Activated T-helper 17 cell treated with anti-CD3 and anti-CD28 coated beads, Interleukin-2, amount 50 U/mL, for 72 hours (primary cell): ENCODE results near the gene DNAH2. TPM values are rescaled to one million over a fixed set of nuclear protein-coding genes. Genes with fewer than 3 reads are reported as not detected.

Experiments used
- ATAC-seq: fragments of 150-1000 bp; cut with Tn5 transposase; replicated peaks from 2 replicates; pipeline ENCODE4 v1.10.0; 2021; ENCODE audit warnings: mild to moderate bottlenecking, moderate library complexity
- H3K27ac Mint-ChIP-seq: one replicate; pipeline ENCODE4 v1.8.0; 2022; ENCODE audit warnings: mixed read lengths
- H3K27me3 Mint-ChIP-seq: one replicate; pipeline ENCODE4 v1.8.0; 2022; ENCODE audit warnings: mixed read lengths
- H3K36me3 Mint-ChIP-seq: one replicate; pipeline ENCODE4 v1.8.0; 2022; ENCODE audit warnings: low read depth, mild to moderate bottlenecking, mixed read lengths
- H3K4me1 Mint-ChIP-seq: one replicate; pipeline ENCODE4 v1.8.0; 2022; ENCODE audit warnings: mixed read lengths
- H3K4me3 Mint-ChIP-seq: one replicate; pipeline ENCODE4 v1.8.0; 2022; ENCODE audit warnings: mild to moderate bottlenecking, mixed read lengths
- H3K9me3 Mint-ChIP-seq: one replicate; pipeline ENCODE4 v1.8.0; 2022; ENCODE audit warnings: mixed read lengths
- total RNA-seq, 2 donors: library from RNA; stranded (reverse); gene quantifications; one replicate each; pipeline ENCODE4 v1.2.3, GENCODE V29; 2022

Gene DNAH2
- total RNA-seq, 2 donors from 2014 or later = 0.06 TPM; not detected in 1

DNA sequence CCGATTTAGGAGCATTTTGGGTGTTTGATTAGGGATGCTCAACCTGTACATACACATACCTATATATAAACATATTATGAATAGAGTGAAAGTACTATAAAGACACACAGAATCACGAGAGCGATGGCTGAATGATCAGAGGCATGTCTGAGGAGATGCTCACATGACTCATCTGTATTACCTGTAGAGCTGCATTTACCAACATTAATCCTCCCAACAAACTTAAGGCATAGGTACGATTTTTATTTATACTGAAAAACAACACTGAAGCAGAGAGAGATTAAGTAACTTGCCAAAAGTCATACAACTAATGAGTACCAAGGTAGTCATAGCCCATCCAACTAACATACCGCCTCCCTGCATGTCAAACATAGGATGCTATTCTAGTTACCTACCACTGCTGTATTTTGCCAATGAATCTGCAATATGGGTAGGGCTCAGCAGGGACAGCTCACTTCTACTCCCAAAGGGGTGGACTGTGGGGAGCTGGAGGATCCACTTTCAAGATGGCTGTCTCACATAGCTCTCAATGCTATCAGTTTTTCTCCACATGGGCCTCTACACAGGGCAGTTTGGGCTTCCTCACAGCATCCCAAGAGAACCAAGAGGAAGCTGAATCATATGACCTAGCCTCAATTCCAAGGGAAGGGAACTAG is 147.6 kb downstream of the DNAH2 start:
- ATAC-seq = no peak
- H3K4me1 Mint-ChIP-seq = peaks cover 21% of the 10 kb centered on the region
- H3K27ac Mint-ChIP-seq = no peak overlapping the region
- H3K9me3 Mint-ChIP-seq = no peaks in the 10 kb centered on the region
- no peaks in the 10 kb centered on the region for H3K27me3 Mint-ChIP-seq
- no peak overlapping the region for H3K4me3 Mint-ChIP-seq
- H3K36me3 Mint-ChIP-seq = peaks cover 8% of the 10 kb centered on the region

DNA sequence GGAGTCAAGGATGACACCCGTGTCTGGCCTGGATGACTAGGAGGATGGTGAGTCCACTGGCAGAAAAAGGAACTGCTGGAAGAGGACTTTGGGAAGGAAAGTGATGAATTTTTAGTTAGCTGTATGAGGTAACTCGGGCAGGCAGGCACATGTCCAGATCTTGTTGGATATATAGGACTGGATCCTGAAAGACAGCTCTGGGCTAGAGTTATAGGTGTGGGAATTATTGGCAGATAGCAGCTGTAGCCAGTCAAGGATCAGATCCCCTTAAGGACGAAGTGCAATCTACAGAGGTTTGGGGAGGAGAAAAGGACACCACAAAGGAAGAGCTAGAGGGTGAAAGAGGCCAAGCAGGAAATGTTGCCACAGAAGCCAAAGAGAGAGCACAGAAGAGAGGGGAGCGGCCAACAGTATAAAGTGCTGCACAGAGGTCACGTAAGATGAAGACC is 150.4 kb downstream of the DNAH2 start:
- Mint-ChIP-seq H3K4me3 (peak overlapping the region; percentile 50), H3K36me3 (peaks cover 26% of the 10 kb centered on the region), H3K27me3 (no peaks in the 10 kb centered on the region), H3K4me1 (peaks cover 21% of the 10 kb centered on the region), H3K27ac (peak overlapping the region; percentile 73), H3K9me3 (no peaks in the 10 kb centered on the region)
- ATAC-seq = peak; percentile 55

DNA sequence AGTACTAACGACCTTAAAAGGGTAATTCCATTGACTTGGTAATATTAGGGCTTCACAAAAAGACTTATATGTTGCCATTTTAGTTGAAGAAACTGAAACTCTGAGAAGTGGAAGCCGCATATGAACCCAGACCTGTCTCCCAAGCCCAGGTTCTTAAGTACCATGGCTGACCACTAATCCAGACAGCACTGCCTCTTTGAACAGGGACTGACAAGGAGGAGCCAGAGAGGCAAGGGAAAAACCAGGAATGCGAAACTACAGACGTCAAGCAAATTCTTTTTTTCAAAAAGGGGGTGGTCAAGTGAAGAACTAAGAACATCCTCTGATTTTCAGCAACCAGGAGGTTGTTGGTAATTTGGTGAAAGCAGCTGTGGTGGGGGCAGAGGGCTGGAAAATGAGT is 155.5 kb downstream of the DNAH2 start:
- peaks cover 27% of the 10 kb centered on the region for H3K4me1 Mint-ChIP-seq

DNA sequence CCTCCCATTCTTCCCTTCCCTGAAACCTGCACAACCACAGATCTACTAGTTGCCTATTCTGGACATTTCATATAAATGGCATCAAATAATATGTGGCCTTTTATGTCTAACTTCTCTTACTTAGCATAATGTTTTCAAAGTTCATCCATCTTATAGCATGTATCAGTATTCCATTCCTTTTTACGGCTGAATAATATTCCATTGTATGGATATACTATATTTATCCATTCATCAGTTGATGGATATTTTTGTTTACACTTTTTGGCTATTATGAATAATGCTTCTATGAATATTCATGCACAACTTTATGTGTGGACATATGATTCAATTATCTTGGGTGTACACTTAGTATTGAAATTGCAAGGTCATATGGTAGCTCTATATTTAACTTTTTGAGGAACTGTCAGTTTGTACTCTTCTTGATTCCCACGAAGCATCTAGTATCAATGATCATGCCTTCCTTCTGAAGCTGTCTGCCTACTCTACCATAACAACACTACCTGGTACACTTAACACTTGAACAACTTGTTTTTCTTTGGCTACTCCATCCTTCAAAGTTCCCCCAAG is 158.3 kb downstream of the DNAH2 start:
- H3K9me3 Mint-ChIP-seq = no peaks in the 10 kb centered on the region
- no peak for ATAC-seq
- H3K36me3 Mint-ChIP-seq = peaks cover 55% of the 10 kb centered on the region
- H3K27ac Mint-ChIP-seq = no peak overlapping the region
- peaks cover 17% of the 10 kb centered on the region for H3K4me1 Mint-ChIP-seq
- no peak overlapping the region for H3K4me3 Mint-ChIP-seq
- no peaks in the 10 kb centered on the region for H3K27me3 Mint-ChIP-seq

More for the DNA sequence above, 155.5 kb downstream of the DNAH2 start:
- Mint-ChIP-seq H3K36me3 (peaks cover 56% of the 10 kb centered on the region), H3K27ac (peak overlapping the region; percentile 62), H3K27me3 (no peaks in the 10 kb centered on the region), H3K9me3 (no peaks in the 10 kb centered on the region), H3K4me3 (no peak overlapping the region)
- no peak for ATAC-seq

- H3K4me3 Mint-ChIP-seq = no peak overlapping the region
Observed at GRCh38 chr17:7878234-7878633, 160.7 kb downstream of the DNAH2 start.

GRCh38 chr17:7880076-7880868 is 162.7 kb downstream of the DNAH2 start:
- peaks cover 6% of the 10 kb centered on the region for H3K4me1 Mint-ChIP-seq
- H3K9me3 Mint-ChIP-seq = no peaks in the 10 kb centered on the region
- no peaks in the 10 kb centered on the region for H3K27me3 Mint-ChIP-seq
- ATAC-seq = no peak
- H3K36me3 Mint-ChIP-seq = peaks cover 21% of the 10 kb centered on the region
- no peak overlapping the region for H3K4me3 Mint-ChIP-seq
- no peak overlapping the region for H3K27ac Mint-ChIP-seq

More at GRCh38 chr17:7878234-7878633, 160.7 kb downstream of the DNAH2 start:
- Mint-ChIP-seq H3K27ac (no peak overlapping the region), H3K9me3 (no peaks in the 10 kb centered on the region), H3K4me1 (peaks cover 16% of the 10 kb centered on the region), H3K27me3 (no peaks in the 10 kb centered on the region), H3K36me3 (peaks cover 34% of the 10 kb centered on the region)
- ATAC-seq = no peak

DNA sequence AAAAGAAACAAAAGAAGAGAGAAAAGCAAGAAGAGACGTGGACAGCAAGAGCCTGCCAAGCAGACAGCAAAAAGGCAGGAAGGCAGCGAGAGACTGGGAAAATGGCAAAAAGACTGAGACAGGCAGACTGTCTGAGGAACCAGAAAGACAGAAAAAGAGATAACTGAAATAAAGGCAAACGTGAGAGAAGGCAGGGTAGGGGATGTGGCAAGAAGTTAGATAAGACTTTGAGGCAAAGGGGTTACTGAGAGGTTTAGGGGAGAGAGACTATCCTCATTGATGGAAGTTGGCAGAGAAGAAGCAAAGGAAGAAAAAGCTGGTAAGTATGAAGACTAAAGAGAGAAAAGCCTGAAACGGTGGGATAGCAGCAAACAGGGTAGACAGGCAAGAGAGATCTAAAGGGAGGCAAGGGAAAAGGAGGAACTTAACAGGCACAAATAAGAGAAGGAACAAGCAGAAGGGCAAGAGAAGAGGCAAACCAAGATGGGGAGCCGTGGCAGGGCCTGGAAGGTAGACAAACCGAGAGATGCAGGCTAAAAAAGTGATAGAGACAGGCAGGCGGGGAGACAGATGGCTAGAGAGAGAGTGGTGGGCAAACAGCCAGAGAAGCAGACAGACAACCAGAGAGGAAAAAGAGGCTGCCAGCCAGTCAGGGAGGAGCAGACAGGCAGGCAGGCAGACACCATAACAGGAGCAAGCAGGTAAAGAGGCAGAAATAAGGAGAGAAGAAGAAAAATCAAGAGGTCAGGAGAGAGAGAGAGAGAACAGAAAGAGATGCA is 163.9 kb downstream of the DNAH2 start:
- no peak overlapping the region for H3K4me3 Mint-ChIP-seq
- no peaks in the 10 kb centered on the region for H3K9me3 Mint-ChIP-seq
- H3K27ac Mint-ChIP-seq = no peak overlapping the region
- no peaks in the 10 kb centered on the region for H3K27me3 Mint-ChIP-seq
- ATAC-seq = no peak
- H3K36me3 Mint-ChIP-seq = peaks cover 18% of the 10 kb centered on the region
- H3K4me1 Mint-ChIP-seq = peaks cover 1% of the 10 kb centered on the region

- Mint-ChIP-seq H3K27ac (no peak overlapping the region), H3K4me1 (no peaks in the 10 kb centered on the region), H3K27me3 (no peaks in the 10 kb centered on the region), H3K4me3 (no peak overlapping the region), H3K36me3 (peaks cover 16% of the 10 kb centered on the region), H3K9me3 (no peaks in the 10 kb centered on the region)
- no peak for ATAC-seq
Observed at GRCh38 chr17:7882068-7882467, 164.5 kb downstream of the DNAH2 start.

DNA sequence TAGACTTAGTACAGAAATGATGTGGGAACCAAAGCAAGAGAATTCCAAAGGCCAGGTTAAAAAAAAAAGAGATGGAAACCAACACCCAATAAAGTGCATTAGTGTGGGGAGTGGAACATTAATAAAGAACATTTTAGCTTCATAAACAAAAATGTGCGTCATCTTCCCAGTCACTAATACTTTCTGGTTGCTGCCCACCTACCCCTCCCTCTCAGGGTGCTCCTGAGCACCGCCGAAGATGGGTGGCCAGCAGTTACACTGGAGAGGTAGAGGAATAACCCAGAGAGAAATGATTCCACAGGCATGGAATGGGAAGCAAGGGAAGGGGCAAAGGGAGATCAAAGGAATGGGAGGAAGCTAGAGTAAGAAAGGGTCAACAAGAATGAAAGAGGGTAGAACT is 165.1 kb downstream of the DNAH2 start:
- no peaks in the 10 kb centered on the region for H3K27me3 Mint-ChIP-seq
- H3K27ac Mint-ChIP-seq = no peak overlapping the region
- no peak overlapping the region for H3K4me3 Mint-ChIP-seq
- no peaks in the 10 kb centered on the region for H3K4me1 Mint-ChIP-seq
- H3K36me3 Mint-ChIP-seq = peaks cover 11% of the 10 kb centered on the region
- H3K9me3 Mint-ChIP-seq = no peaks in the 10 kb centered on the region
- ATAC-seq = no peak

Other genes with a start within 250 kb of the DNAH2 start
- gene ZBTB4, start 238.1 kb upstream of the DNAH2 start, total RNA-seq = 10 to 100 TPM; 18.9 to 27.5 TPM
- gene SLC35G6, start 236.3 kb upstream of the DNAH2 start, total RNA-seq = not detected
- 100 to 1,000 TPM; 256 to 308 TPM for gene POLR2A, start 233.4 kb upstream of the DNAH2 start, total RNA-seq
- gene TNFSF12, start 168.7 kb upstream of the DNAH2 start, total RNA-seq = 10 to 100 TPM; 27.4 to 44.2 TPM
- gene TNFSF13, start 159.0 kb upstream of the DNAH2 start, total RNA-seq = 1 to 10 TPM; 1.5 to 1.9 TPM
- 10 to 100 TPM; 28.9 to 59.3 TPM for gene SENP3, start 155.8 kb upstream of the DNAH2 start, total RNA-seq
- 10 to 100 TPM; 17.5 to 51.8 TPM for gene CD68, start 138.1 kb upstream of the DNAH2 start, total RNA-seq
- 10 to 100 TPM; 58.3 to 96.4 TPM for gene MPDU1, start 133.9 kb upstream of the DNAH2 start, total RNA-seq
- under 1 TPM in 1 of 2 donors, not detected in 1; 0.90 TPM for gene SOX15, start 127.7 kb upstream of the DNAH2 start, total RNA-seq
- gene FXR2, start 102.8 kb upstream of the DNAH2 start, total RNA-seq = 10 to 100 TPM; 34.4 to 37.0 TPM
- 10 to 100 TPM; 25.5 to 62.7 TPM for gene SAT2, start 89.9 kb upstream of the DNAH2 start, total RNA-seq
- under 1 TPM in 1 of 2 donors, not detected in 1; 0.71 TPM for gene SHBG, start 87.6 kb upstream of the DNAH2 start, total RNA-seq
- gene ATP1B2, start 66.8 kb upstream of the DNAH2 start, total RNA-seq = under 1 TPM; 0.06 to 0.42 TPM
- 100 to 1,000 TPM in 1 of 2 donors, 10 to 100 TPM in 1; 79.0 to 137 TPM for gene TP53, start 30.3 kb upstream of the DNAH2 start, total RNA-seq
- gene WRAP53, start 29.3 kb upstream of the DNAH2 start, total RNA-seq = 10 to 100 TPM; 18.0 to 32.9 TPM
- gene EFNB3, start 12.5 kb upstream of the DNAH2 start, total RNA-seq = not detected
- 10 to 100 TPM; 33.7 to 93.3 TPM for gene KDM6B, start 116.5 kb downstream of the DNAH2 start, total RNA-seq
- 1 to 10 TPM; 1.6 to 3.2 TPM for gene TMEM88, start 137.3 kb downstream of the DNAH2 start, total RNA-seq
- 100 to 1,000 TPM in 1 of 2 donors, 10 to 100 TPM in 1; 61.3 to 111 TPM for gene NAA38, start 139.8 kb downstream of the DNAH2 start, total RNA-seq
- gene CYB5D1, start 140.3 kb downstream of the DNAH2 start, total RNA-seq = 10 to 100 TPM; 14.8 to 19.4 TPM
- 100 to 1,000 TPM; 154 to 217 TPM for gene CHD3, start 171.0 kb downstream of the DNAH2 start, total RNA-seq
- 10 to 100 TPM in 1 of 2 donors, 1 to 10 TPM in 1; 2.4 to 11.7 TPM for gene RNF227, start 198.5 kb downstream of the DNAH2 start, total RNA-seq
- 10 to 100 TPM in 1 of 2 donors, 1 to 10 TPM in 1; 8.6 to 11.9 TPM for gene KCNAB3, start 212.1 kb downstream of the DNAH2 start, total RNA-seq
- 100 to 1,000 TPM; 179 to 180 TPM for gene TRAPPC1, start 214.2 kb downstream of the DNAH2 start, total RNA-seq
- gene CNTROB, start 214.5 kb downstream of the DNAH2 start, total RNA-seq = 100 to 1,000 TPM in 1 of 2 donors, 10 to 100 TPM in 1; 74.0 to 152 TPM